Measurements from ENCODE around the gene DBR1.
"Not testable (repeated sequence)": the region's sequence is repeated elsewhere in the genome, so short reads cannot be mapped to it uniquely, and the experiment has no call there.

DBR1 gene

GRCh38 chr3:138186803-138187295, 12.1 kb upstream of the DBR1 start:
- peak; percentile 77 to 81 for DNase-seq (ENCODE audit: low read depth in 2 of 2)

- no peak for DNase-seq (ENCODE audit: low read depth in 2 of 2)
These were observed 11.5 kb upstream of the DBR1 start for GRCh38 chr3:138186221-138186620.

- no peak for DNase-seq (ENCODE audit: low read depth in 2 of 2)
These were observed 10.3 kb upstream of the DBR1 start for GRCh38 chr3:138184994-138185393.

- DNase-seq (ENCODE audit: low read depth in 2 of 2), result peak in 1 of 2 donors; percentile 14
These were observed 5.8 kb upstream of the DBR1 start for GRCh38 chr3:138180375-138181029.

GRCh38 chr3:138173769-138174420, 826 bp downstream of the DBR1 start:
- no peak for DNase-seq (ENCODE audit: low read depth in 2 of 2)

GRCh38 chr3:138172625-138173024, 2.1 kb downstream of the DBR1 start:
- no peak for DNase-seq (ENCODE audit: low read depth in 2 of 2)

- DNase-seq (ENCODE audit: low read depth in 2 of 2), result no peak
These were observed 9.7 kb downstream of the DBR1 start for GRCh38 chr3:138165061-138165460.

- no peak for DNase-seq (ENCODE audit: low read depth in 2 of 2)
These were observed 17.0 kb downstream of the DBR1 start for GRCh38 chr3:138157743-138158142.

- no peak for DNase-seq (ENCODE audit: low read depth in 2 of 2)
These were observed 20.2 kb downstream of the DBR1 start for GRCh38 chr3:138154534-138154933.

GRCh38 chr3:138148503-138148902, 26.2 kb downstream of the DBR1 start:
- DNase-seq (ENCODE audit: low read depth in 2 of 2), result no peak

- not testable (repeated sequence) for DNase-seq (ENCODE audit: low read depth in 2 of 2)
These were observed 32.5 kb downstream of the DBR1 start for GRCh38 chr3:138142181-138142580.

- DNase-seq (ENCODE audit: low read depth in 2 of 2), result no peak
These were observed 33.8 kb downstream of the DBR1 start for GRCh38 chr3:138140940-138141339.

- DNase-seq (ENCODE audit: low read depth in 2 of 2), result no peak
These were observed 35.0 kb downstream of the DBR1 start for GRCh38 chr3:138139691-138140090.

GRCh38 chr3:138137861-138138260, 36.9 kb downstream of the DBR1 start:
- no peak for DNase-seq (ENCODE audit: low read depth in 2 of 2)

GRCh38 chr3:138136201-138136600, 38.5 kb downstream of the DBR1 start:
- no peak for DNase-seq (ENCODE audit: low read depth in 2 of 2)

GRCh38 chr3:138135833-138136194, 38.9 kb downstream of the DBR1 start:
- DNase-seq (ENCODE audit: low read depth in 2 of 2), result no peak

GRCh38 chr3:138135146-138135832, 39.4 kb downstream of the DBR1 start:
- no peak for DNase-seq (ENCODE audit: low read depth in 2 of 2)

- no peak for DNase-seq (ENCODE audit: low read depth in 2 of 2)
These were observed 42.5 kb downstream of the DBR1 start, which contains the start of gene A4GNT for GRCh38 chr3:138132239-138132638. TSS of gene A4GNT (minus strand) at chr3:138132390. CDS start at chr3:138131256, 1,134 bp downstream.

- no peak for DNase-seq (ENCODE audit: low read depth in 2 of 2)
These were observed 46.9 kb downstream of the DBR1 start for GRCh38 chr3:138127636-138128365.

- no peak for DNase-seq (ENCODE audit: low read depth in 2 of 2)
These were observed 49.0 kb downstream of the DBR1 start for GRCh38 chr3:138125548-138126221.

- no peak for DNase-seq (ENCODE audit: low read depth in 2 of 2)
These were observed 49.9 kb downstream of the DBR1 start for GRCh38 chr3:138124706-138125355.

All from stimulated activated CD4-positive, alpha-beta T cell treated with anti-CD3 and anti-CD28 coated beads, Interleukin-15, amount 100 ng/mL, for 48 hours (primary cell).